DND-41 (cell line): Measurements from ENCODE around the gene IRF5.

Experiments
- ATAC-seq: fragments of 200-7000 bp; cut with Tn5 transposase; 3 replicates; pipeline ENCODE4 v1.9.1; 2021; ENCODE audit warnings: low read depth; ENCODE audit not compliant: insufficient read depth
- DNase-seq: peaks from one replicate; pipeline ENCODE4 v3.0.0-alpha.2; 2020
- H2AFZ ChIP-seq: 2 replicates; pipeline ENCODE4 v1.6.0; 2012; ENCODE audit warnings: low read depth, low read length
- H3K27ac ChIP-seq: 2 replicates; pipeline ENCODE4 v1.5.1; 2012; ENCODE audit warnings: low read length, inconsistent platforms
- H3K27me3 ChIP-seq: fragments of 200-600 bp; sonication (generic); 2 replicates; pipeline ENCODE4 v1.6.0; 2012; ENCODE audit warnings: low read length, mild to moderate bottlenecking, inconsistent platforms; ENCODE audit not compliant: insufficient read depth, poor library complexity
- H3K36me3 ChIP-seq: 2 replicates; pipeline ENCODE4 v1.5.1; 2012; ENCODE audit warnings: low read length, inconsistent platforms; ENCODE audit not compliant: insufficient read depth
- H3K4me1 ChIP-seq: 2 replicates; pipeline ENCODE4 v1.5.1; 2012; ENCODE audit warnings: mild to moderate bottlenecking, low read length; ENCODE audit not compliant: insufficient read depth
- H3K4me2 ChIP-seq: 2 replicates; pipeline ENCODE4 v1.6.0; 2012; ENCODE audit warnings: mild to moderate bottlenecking, moderate library complexity, low read length, inconsistent platforms; ENCODE audit not compliant: insufficient read depth
- H3K4me3 ChIP-seq, 2 experiments: fragments of 200-600 bp in 1 of 2; shearing (Covaris generic) in 1 of 2; 2 replicates each; pipeline ENCODE4 v1.5.1; 2012 to 2016; ENCODE audit warnings: inconsistent platforms in 2 of 2, low read length in 2 of 2, mild to moderate bottlenecking in 2 of 2, low read depth in 1 of 2, moderate library complexity in 1 of 2
- H3K79me2 ChIP-seq: 2 replicates; pipeline ENCODE4 v1.6.0; 2012; ENCODE audit warnings: low read length, inconsistent platforms; ENCODE audit not compliant: insufficient read depth
- H3K9ac ChIP-seq: 2 replicates; pipeline ENCODE4 v1.6.0; 2012; ENCODE audit warnings: low read depth, mild to moderate bottlenecking, inconsistent platforms, low read length, moderate library complexity
- H3K9me3 ChIP-seq: 2 replicates; pipeline ENCODE4 v1.5.1; 2012; ENCODE audit warnings: low read length, moderate library complexity, mild to moderate bottlenecking, inconsistent platforms; ENCODE audit not compliant: insufficient read depth, severe bottlenecking
- H4K20me1 ChIP-seq: 2 replicates; pipeline ENCODE4 v1.6.0; 2012; ENCODE audit warnings: low read length; ENCODE audit not compliant: insufficient read depth
- CTCF ChIP-seq: IDR thresholded peaks from 2 replicates; pipeline ENCODE4 v1.5.1; 2012; ENCODE audit warnings: borderline replicate concordance, low read length, moderate library complexity, mild to moderate bottlenecking; ENCODE audit not compliant: poor library complexity, severe bottlenecking; ENCODE audit errors: extremely low read depth
- EZH2 ChIP-seq: IDR thresholded peaks from 3 replicates; pipeline ENCODE4 v1.6.1; 2012; ENCODE audit warnings: borderline replicate concordance, low read depth, mild to moderate bottlenecking, moderate library complexity, low read length, inconsistent platforms; ENCODE audit not compliant: severe bottlenecking

IRF5 gene

GRCh38 chr7:128937271-128937646 lies 468 bp upstream of the IRF5 start:
- Histone ChIP-seq H3K9ac (no peak overlapping the region), H3K4me3 (no peak overlapping the region), H3K4me2 (no peak overlapping the region), H2AFZ (no peak overlapping the region), H3K27me3 (no peaks in the 10 kb centered on the region), H3K4me1 (no peaks in the 10 kb centered on the region), H3K9me3 (no peaks in the 10 kb centered on the region), H3K79me2 (no peaks in the 10 kb centered on the region), H3K27ac (no peak overlapping the region), H4K20me1 (no peaks in the 10 kb centered on the region), H3K36me3 (no peaks in the 10 kb centered on the region)
- TF ChIP-seq CTCF = no peak
- no peak for TF ChIP-seq EZH2
- DNase-seq (no peak), ATAC-seq (no peak)

GRCh38 chr7:128938544-128939074 lies 882 bp downstream of the IRF5 start:
- no peak for ATAC-seq
- TF ChIP-seq CTCF (no peak), EZH2 (no peak)
- no peak overlapping the region for H3K27ac ChIP-seq

GRCh38 chr7:128939075-128939860 lies 1.5 kb downstream of the IRF5 start:
- no peaks in the 10 kb centered on the region for H3K36me3 ChIP-seq
- H4K20me1 ChIP-seq = no peaks in the 10 kb centered on the region
- no peaks in the 10 kb centered on the region for H3K4me1 ChIP-seq
- H2AFZ ChIP-seq = no peak overlapping the region
- H3K79me2 ChIP-seq = no peaks in the 10 kb centered on the region
- no peak overlapping the region for H3K27ac ChIP-seq
- H3K4me2 ChIP-seq = no peak overlapping the region
- TF ChIP-seq EZH2 (no peak), CTCF (no peak)
- H3K4me3 ChIP-seq = no peak overlapping the region
- no peaks in the 10 kb centered on the region for H3K27me3 ChIP-seq
- no peak for ATAC-seq
- no peaks in the 10 kb centered on the region for H3K9me3 ChIP-seq
- DNase-seq = no peak
- H3K9ac ChIP-seq = no peak overlapping the region

More at GRCh38 chr7:128938544-128939074, 882 bp downstream of the IRF5 start:
- Histone ChIP-seq H3K4me3 (no peak overlapping the region), H2AFZ (no peak overlapping the region), H3K79me2 (no peaks in the 10 kb centered on the region), H3K4me1 (no peaks in the 10 kb centered on the region), H3K9me3 (no peaks in the 10 kb centered on the region), H4K20me1 (no peaks in the 10 kb centered on the region), H3K27me3 (no peaks in the 10 kb centered on the region), H3K4me2 (no peak overlapping the region), H3K36me3 (no peaks in the 10 kb centered on the region), H3K9ac (no peak overlapping the region)
- DNase-seq = no peak
